GM12875 (cell line): ENCODE results near the gene ACOT13.
"Not testable (repeated sequence)": the region's sequence is repeated elsewhere in the genome, so short reads cannot be mapped to it uniquely, and the experiment has no call there.

ENCODE experiments used
- H3K4me3 ChIP-seq: one replicate; pipeline ENCODE4 v1.5.1; 2011; ENCODE audit warnings: low read depth, low read length, control low read depth
- CTCF ChIP-seq: IDR thresholded peaks from 2 replicates; pipeline ENCODE4 v1.5.1; 2011; ENCODE audit warnings: low read depth, mild to moderate bottlenecking, control low read depth, inconsistent platforms, low read length, moderate library complexity, borderline replicate concordance; ENCODE audit not compliant: insufficient read depth

ACOT13 gene

GRCh38 chr6:24721461-24722215 is 54.8 kb downstream of the ACOT13 start:
- no peak for TF ChIP-seq CTCF
- H3K4me3 ChIP-seq: peak overlapping the region; percentile 39

- no peak for TF ChIP-seq CTCF
- no peak overlapping the region for H3K4me3 ChIP-seq
Measured at GRCh38 chr6:24723270-24723669, 56.4 kb downstream of the ACOT13 start.

GRCh38 chr6:24730653-24731052 is 63.8 kb downstream of the ACOT13 start:
- not testable (repeated sequence) for H3K4me3 ChIP-seq

DNA sequence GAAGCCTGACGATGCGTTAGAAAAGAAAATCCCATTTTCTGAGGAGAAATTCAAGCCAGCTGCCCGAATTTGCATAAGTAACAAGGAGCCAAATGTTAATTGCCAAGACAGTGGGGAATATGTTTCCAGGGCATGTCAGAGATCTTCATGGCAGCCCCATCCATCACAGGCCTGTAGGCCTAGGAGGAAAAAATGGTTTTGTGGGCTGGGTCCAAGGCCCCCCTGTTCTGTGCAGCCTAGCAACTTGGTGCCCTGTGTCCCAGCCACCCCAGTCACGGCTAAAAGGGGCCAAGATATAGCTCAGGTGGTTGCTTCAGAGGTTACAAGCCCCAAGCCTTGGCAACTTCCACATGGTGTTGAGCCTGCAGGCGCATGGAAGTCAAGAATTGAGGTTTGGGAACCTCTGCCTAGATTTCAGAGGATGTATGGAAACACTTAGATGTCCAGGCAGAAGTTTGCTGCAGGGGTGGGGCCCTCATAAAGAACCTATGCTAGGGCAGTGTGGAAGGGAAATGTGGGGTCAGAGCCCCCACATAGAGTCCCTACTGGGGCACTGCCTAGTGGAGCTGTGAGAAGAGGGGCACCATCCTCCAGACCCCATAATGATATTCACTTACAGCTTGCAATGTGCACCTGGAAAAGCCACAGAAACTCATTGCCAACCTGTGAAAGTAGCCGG is 64.7 kb downstream of the ACOT13 start:
- not testable (repeated sequence) for H3K4me3 ChIP-seq

DNA sequence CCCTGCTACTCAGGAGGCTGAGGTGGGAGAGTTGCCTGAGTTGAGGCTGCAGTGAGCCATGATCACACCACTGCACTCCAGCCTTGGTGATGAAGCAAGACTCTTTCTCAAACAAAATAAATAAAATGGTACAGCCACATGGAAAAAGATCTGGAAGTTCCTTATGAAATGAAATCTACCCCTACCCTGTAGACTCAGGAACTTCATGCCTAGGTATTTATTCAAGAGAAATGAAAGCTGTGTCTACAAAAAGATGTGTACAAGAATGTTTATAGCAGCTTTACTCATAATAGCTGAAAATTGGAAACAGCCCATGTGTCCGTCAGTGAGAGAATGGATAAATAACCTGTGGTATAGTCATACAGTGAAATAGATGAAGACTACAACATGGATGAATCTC is 67.3 kb downstream of the ACOT13 start:
- no peak for TF ChIP-seq CTCF
- no peak overlapping the region for H3K4me3 ChIP-seq

GRCh38 chr6:24734710-24735109 is 67.8 kb downstream of the ACOT13 start:
- H3K4me3 ChIP-seq: not testable (repeated sequence)

- no peak overlapping the region for H3K4me3 ChIP-seq
- no peak for TF ChIP-seq CTCF
Measured at GRCh38 chr6:24738741-24739140, 71.9 kb downstream of the ACOT13 start.

DNA sequence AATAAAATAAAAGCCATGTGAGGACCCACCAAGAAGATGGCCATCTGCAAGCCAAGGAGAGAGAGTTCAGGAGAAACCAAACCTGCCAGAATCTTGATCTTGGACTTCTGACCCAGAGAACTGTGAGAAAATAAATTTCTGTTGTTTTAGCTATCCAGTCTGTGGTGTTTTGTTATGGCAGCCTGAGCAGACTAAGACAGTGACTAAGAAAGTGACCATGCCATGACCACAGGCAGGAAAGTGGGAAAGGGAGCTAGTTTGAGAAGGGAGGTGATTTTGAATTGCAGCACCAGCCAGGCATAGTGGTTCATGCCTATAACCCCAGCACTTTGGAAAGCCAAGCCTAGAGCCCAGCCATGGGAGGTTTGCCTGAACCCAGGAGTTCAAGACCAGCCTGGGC is 74.0 kb downstream of the ACOT13 start:
- no peak for TF ChIP-seq CTCF
- no peak overlapping the region for H3K4me3 ChIP-seq
